GM18867 (cell line): ENCODE measurements around the gene ZNF575.
A peak's percentile ranks its signal among the peaks of the same experiment; 100 is the strongest.

Experiments
- ATAC-seq: cut with Tn5 transposase; IDR thresholded peaks from one replicate; pipeline ENCODE4 v1.9.1; 2021; ENCODE audit warnings: mild to moderate bottlenecking, moderate library complexity; ENCODE audit not compliant: unreplicated experiment

Gene ZNF575, protein sequence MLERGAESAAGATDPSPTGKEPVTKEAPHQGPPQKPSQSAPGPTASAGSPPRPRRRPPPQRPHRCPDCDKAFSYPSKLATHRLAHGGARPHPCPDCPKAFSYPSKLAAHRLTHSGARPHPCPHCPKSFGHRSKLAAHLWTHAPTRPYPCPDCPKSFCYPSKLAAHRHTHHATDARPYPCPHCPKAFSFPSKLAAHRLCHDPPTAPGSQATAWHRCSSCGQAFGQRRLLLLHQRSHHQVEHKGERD

DNA sequence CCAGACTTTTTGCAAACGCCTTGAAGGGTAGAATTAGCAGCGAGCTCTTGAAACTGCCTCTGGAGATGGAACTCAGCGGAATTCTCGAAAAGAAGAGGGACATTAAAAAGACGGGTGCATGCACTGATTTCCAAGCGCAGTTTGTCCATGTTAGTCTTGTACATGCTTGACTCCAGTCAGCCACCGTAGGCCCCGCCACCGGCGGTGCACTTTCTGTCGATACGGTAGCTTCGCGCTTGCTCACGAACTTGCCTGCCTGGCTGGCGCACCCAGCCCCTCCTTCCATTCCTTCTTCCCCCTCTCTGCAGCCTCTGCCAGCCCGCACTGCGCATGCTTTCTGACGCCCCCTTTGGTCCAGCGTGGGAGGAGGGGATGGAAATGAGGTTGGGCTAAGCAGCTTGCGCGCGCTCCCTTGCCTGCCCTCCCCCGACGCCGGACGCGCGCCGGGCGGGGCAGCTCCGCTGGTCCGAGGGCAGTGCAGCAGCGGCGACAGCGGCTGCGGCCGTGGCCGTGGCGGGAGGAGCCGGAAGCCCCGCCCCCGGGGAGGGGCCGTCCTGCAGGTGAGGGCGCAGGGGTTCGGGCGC, at the start of gene ZNF575:
TSS of gene ZNF575 (plus strand) at position 227 of the 584 bp plus-strand sequence. CDS start 1,235 bp downstream, outside the sequence.
- ATAC-seq = peak; percentile 68

DNA sequence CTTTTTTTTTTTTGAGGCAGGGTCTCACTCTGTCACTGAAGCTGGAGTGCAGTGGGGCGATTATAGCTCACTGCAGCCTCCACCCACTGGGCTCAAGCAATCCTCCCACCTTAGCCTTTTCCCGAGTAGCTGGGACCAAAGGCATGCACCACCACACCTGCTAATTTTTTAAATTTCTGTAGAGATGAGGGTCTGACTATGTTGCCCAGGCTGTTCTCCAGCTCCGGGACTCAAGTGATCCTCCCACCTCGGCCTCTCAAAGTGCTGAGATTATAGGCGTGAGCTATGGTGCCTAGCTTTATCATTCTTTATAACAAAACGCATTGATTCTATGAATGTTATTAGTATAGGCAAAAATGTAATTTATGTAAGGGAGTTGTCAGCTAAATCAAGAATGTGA, 49.7 kb upstream of the ZNF575 start:
- no peak for ATAC-seq

DNA sequence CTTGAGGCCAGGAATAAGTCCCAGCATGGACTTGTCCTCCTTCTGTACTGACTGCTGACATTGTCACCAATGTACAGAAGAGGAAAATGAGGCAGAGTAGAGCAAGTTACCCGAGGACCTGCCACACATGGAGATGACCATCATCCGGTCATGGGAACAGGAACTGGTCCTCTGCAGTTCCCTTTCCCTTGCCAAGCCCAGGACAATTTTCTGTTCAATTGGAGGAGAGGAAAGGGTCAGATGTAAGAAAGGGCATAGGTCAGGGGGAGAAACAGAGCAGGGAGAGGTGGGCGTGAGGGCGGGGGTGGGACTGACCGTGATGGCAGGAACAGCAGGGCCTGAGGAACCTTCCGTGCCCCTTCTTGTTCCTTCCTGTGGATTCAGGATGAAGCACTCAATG, 47.0 kb upstream of the ZNF575 start:
- no peak for ATAC-seq

DNA sequence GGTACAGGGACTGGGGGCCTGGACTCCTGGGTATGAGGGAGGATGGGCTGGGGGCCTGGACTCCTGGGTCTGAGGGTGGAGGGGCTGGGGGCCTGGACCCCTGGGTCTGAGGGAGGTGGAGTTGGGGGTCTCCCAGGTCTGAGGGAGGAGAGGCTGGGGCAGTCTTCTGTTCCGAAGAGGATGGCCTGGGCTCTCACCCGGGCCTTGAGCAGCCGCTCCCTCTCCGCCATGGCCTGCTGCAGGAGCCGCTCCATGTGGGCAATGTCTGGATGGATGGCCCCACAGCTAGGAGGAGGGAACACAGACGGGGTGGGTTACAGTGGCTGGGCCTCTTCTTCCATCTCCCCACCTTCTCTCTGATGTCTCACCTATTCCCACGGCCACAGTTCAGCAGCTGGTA, 46.6 kb upstream of the ZNF575 start:
- ATAC-seq = no peak

DNA sequence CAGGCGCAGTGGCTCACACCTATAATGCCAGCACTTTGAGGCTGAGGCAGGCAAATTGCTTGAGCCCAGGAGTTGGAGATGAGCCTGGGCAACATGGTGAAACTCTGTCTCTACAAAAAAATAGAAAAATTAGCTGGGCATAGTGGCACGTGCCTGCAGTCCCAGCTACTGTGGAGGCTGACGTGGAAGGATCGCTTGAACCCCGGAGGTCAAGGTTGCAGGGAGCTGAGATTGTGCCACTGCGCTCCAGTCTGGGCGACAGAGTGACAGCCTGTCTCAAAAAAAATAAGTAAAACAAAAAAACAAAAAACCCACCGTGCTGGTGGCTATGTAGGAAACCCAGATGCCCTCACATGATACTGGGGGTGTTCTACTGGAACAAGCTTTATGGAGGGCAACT, 44.8 kb upstream of the ZNF575 start:
- ATAC-seq = no peak

DNA sequence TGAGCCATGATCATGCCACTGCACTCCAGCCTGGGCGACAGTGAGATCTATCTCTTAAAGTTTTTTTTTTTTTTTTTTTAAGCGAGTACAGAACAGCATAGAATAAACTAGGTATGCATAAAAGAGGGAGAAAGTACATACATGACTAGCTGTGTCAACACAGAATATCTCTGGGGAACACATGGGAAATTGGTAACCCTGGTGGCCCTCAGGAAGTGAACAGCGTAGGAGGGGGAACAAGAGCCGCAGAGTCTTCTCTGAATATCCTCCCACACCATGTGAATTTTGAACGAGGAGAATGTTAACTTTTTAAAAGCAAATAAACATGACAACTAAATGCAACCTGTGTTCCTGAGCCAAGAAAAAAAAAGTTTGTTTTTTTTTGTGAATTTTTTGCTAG, 43.7 kb upstream of the ZNF575 start:
- ATAC-seq = no peak

DNA sequence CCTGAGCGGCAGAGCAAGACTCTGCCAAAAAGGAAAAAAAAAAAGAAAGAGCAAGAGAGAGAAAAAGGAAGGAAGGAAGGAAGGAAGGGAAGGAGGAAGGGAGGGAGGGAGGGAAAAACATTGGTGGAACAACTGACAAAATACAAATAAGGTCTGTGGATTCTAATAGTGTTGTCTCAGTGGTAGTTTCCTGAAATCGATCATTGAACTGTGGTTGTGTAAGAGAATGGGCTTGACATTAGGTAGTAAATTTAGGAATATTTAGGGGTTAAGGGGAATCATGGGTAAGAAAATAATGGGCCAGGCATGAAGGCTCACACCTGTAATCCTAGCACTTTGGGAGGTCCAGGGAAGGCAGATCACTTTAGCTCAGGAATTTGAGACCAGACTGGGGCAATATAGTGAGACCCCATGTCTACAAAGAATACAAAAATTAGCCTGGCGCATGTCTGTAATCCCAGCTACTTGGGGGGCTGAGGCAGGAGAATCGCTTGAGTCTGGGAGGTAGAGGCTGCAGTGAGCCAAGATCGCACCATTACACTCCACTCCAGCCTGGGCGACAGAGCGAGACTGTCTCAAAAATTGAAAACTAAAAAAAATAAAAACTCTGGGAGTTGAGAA, 42.9 kb upstream of the ZNF575 start:
- no peak for ATAC-seq

DNA sequence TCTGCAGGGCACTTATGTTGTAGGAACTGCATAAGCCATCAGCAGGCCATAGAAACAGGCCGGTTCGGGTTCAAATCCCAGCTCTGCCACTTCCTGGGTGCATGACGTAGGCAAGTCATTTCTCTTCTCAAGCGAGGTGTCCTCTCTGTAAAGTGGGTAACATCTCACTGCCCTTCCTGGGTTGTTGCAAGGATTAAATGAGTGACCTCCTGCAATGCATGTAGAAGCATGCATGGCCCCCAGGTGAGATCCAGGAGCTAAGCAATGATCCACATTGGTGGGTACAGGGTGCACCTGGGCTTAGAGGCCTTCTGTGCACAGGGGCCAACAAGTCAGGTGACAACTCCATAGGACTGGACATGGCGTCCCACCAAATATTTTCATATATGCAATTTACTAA, 42.2 kb upstream of the ZNF575 start:
- ATAC-seq = no peak

DNA sequence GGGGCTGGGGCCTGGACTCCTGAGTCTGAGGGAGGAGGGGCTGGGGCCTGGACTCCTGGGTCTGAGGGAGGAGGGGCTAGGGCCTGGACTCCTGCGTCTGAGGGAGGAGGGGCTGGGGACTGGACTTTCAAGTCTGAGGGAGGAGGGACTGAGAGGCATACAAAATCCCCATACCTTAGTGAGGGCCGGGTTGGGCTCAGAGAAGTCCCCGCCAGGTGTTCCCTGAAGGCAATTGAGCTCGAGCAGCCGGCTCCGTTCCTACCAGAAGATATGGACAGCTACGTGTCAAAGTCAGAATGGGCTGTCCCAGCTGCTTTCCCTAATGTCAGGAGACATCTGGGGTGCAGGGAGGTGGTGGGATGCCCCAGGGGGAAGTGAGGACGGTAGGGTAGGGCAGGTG, 37.9 kb upstream of the ZNF575 start:
- no peak for ATAC-seq

DNA sequence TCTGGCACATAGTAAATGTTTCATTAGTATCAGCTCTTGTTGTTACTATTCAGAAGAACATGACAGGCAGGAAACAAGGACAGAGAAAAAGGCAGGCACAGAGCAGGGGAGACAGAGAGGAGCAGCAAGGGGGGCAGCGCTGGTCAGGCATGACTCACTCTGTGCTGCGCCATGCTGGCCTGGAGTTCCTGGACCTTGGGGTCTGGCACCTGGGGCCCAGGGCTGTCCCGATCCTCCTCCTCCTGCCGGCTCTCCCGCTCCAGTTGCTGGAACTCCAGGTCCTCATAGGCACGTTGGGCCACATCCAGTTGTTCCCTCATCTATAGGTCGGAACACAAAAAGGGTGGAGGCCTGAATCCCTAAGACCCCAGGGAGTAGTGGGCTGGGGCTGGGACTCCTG, 36.0 kb upstream of the ZNF575 start:
- ATAC-seq = no peak

DNA sequence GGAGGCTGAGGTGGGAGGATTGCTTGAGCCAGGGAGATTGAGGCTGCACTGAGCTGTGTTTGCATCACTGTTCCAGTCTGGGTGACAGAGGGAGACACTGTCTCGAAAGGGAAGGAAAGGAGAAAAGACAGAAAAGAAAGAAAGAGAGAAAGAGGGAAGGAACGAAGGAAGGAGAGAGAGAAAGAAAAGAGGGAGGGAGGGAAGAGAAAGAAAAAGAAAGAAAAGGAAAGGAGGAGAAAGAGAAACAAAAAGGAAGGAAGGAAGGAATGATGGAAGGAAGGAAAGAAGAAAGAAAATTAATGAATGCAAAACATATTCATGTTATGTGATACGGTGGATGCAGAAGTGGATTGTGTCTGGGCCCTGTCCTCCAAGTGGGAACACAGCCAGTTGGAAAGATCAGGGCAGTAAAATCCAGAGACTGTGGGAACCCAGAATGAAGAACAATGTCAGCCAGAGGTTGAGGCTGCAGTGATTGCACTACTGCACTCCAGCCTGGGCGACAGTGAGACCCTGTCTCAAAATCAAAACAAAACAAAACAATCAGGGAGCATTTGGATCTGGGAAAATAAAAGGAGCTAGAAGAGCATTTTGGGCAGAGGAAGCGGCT, 34.6 kb upstream of the ZNF575 start:
- ATAC-seq = no peak

DNA sequence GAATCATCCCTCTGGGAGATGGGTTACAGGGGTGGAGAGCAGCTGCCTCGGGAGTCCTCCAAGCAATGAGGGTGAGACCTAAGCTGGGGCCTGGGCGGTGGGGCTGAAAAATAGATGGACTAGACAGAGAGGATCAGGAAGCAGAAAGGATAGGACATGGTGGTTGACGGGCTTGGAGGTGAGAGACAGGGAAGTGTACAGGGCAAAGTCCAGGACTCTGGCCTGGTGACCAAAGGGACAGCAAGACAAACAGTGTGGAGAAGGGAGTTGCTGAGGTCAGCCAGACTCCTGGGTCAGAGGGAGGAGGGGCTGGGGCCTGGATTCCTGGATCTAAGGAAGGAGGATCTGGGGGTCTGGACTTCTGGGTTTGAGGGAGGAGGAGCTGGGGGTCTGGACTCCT, 33.9 kb upstream of the ZNF575 start:
- ATAC-seq = no peak

DNA sequence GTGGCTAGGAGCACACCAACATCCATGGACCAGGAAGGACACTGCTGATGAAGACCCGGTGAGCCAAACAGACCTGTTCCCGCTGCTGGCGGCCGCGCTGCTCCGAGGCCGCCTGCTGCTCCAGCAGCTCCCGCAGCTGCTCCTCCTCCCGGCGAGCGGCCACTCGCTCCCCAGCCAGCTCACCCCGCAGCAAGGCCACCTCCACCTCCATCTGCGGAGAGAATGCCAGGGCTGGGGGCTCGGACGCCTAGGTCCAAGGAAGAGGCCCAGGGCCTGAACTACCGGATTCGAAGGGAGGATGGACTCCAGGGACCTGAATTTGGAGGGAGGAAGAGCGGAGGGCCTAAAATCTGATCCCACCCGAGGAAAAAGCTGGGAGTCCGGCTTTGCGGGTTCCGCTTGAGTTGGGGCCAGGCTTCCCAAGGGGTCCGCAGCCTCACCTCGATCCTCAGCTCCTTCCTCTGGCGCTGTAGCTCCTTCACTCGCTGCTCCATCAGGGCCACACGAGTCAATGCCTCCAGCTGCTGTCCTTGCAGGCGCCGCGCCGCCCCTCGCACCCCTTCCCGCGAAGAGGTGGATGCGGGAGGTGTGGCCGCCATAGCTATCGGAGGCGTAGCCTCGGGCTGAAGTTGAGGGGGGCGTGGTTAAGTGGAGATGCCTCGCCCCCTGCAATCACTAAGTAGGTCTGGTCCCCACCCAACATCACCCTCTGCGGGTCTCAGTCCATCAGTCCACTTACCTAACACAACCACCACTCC, 31.1 kb upstream of the ZNF575 start:
- no peak for ATAC-seq

DNA sequence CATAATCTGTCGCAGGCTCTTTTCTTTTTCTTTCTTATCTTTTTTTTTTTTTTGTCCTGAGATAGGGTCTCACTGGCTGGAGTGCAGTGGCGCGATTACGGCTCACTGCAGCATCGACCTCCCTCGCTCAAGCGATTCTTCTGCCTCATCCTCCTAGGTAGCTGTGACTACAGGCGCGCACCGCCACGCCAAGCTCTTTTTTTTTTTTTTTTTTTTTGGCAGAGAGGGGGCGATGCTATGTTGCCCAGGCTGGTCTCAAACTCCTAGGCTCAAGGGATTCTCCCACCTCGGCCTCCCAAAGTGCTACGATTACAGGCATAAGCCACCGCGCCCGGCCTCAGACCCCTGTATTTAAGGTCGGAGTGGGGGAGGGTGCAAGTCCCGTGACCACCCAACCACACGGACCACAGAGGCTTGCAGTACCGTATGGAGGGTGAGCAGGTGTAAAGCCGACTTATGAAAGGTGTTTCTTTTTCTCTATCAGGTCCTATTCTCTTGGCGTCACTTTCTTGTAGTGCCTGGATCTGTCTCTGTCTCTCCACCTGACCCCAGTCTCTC, 30.5 kb upstream of the ZNF575 start:
- no peak for ATAC-seq

DNA sequence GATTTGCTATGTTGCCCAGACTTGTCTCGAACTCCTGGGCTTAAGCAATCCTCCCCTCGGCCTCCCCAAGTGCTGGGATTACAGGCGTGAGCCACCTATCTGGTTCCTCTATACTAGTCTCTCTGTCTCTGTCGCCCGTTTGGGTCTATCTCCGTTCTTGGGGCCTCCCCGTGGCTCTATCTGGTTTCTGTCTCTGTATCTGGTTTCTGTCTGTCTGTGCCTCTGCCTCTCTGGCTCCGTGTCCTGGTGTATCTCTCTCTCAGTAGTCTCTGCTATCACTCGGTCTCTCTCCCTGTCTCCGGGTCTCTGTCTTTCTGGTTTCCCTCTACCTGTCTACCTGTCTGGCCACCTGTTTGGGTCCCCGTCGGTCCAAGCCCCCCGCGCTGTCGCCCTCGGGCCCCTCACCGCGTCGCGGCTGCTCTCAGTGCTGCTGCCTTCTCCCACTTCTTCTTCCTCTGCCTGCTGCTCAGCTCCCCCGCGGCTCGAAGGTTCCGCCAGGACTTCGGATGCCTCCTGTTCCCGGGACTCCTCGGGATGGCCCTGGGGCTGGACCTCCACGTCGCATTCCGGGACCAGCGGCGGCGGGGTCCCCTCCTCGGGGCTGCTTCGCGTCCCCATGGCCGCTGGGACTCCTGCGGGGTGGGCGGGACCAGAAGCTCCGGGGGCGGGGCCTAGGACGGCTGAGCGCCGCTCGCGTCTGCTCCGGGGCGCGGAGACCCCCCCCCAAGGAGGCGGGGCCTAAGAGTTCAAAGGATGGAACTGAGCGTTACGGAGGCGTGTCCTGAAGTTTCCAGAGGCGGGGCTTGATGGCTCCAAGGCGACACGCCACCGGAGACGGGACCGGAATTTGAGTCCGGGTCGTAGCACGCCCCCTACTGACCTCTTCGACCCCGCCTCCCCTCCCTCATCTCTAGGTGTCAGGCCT, 29.2 kb upstream of the ZNF575 start:
- peak; percentile 85 for ATAC-seq

DNA sequence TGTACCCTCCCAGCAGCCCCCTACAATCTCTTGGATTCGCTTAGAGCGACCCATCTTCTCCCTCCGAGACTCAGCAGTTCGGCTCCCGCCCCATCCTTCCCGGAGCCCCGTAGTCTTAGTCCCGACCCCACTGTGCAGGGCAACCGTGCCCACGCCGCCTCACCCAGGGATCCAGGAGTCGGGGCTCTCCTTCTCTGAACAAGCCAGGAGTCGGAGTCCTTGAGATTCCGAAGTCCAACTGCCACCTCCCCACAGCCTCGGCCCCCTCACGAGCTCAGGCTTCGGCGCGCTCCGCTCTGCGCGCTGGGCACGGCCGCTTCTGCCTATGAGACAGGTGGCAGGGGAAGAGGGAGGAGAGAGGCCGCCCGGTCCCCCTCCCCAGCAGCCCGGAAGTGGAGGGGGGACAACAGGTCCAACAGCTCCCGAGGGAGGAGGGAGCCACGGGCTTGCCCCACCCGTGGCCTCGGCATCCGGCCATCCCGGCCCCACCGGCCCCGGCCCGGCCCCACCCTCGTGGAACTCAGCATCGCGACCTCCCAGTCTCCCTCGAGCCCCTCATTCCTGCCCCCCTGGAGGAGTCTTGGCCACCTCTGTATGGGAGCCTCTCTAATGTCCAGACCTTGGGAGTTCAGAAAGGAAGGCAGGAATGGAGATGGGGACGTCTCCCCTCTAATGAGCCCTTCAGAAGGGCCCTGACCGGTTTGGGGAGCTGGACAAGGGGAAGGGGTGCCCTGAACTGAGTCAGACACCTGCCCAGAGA, 28.4 kb upstream of the ZNF575 start, which contains the start of gene PHLDB3:
TSS of gene PHLDB3 (minus strand) at position 321 of the 760 bp plus-strand sequence. CDS start 628 bp downstream, outside the sequence.
- ATAC-seq = peak; percentile 24

DNA sequence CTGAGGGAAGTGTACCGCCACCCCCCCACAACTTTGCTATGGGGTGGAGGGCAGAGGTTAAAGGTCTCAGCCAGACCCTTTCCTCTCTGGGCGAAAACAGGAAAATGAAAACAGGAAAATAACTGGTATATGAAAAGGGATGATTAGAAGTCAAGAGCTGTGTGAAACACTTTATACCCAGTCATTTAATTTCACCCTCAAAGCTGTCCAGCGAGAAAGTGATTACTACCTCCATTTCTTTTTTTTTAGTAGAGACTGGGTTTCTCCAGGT, 27.9 kb upstream of the ZNF575 start:
- no peak for ATAC-seq

DNA sequence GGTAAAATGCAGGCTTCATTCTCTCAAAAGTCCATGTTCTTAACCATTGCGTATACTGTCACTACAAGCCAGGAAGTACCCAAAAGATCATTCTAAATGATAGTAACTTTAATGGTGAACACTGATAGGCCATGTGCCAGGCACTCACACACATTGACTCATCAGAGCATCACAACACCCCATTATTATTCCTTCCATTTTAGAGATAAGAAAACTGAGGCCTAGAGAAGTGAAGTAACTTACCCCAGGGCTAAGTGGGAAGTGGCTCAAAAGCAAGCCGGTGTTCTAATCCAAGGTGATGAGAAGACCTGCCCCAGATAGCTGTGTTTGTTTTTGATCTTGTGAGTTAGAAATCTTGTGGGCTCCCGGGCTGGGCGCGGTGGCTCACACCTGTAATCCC, 27.0 kb upstream of the ZNF575 start:
- ATAC-seq = no peak

DNA sequence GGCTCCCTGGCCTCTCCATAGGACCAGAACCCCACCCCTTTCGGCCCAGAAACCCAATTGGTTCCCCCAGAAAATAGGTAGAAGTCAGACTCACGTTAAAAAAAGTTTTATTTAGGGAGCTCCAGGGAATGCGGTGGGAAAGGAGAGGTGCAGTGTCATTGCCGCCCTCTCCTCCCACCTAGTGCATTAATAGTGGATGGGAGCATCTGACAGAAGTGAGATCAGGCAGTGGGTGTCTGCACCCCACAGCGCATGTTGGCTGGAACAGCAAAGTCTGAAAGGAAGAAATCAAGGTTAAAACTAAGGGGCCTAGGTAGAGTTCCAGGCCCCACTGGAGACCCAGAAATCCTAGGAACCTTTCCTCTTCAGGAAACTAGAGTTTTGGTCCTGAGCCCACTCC, 26.4 kb upstream of the ZNF575 start:
- ATAC-seq = no peak
